ENCODE results near the gene GLB1L.

- TF ChIP-seq POLR2A (IDR thresholded peaks at IDR 0.05; ENCODE audit: low read depth, low read length) (no peak), TAF1 (IDR thresholded peaks at IDR 0.05; ENCODE audit: borderline replicate concordance, low read depth, low read length) (no peak)
Observed at GRCh38 chr2:219214141-219214540, 31.1 kb downstream of the GLB1L start.
